Measurements from ENCODE around the gene HINT2.

The HINT2 gene

GRCh38 chr9:35814841-35815543, at the start of gene HINT2:
Gene HINT2 (minus strand): TSS chr9:35815042. CDS start chr9:35814979, 63 bp downstream.
- DNase-seq = peak; percentile 99

GRCh38 chr9:35863583-35863982, 48.7 kb upstream of the HINT2 start:
- no peak for DNase-seq

DNA sequence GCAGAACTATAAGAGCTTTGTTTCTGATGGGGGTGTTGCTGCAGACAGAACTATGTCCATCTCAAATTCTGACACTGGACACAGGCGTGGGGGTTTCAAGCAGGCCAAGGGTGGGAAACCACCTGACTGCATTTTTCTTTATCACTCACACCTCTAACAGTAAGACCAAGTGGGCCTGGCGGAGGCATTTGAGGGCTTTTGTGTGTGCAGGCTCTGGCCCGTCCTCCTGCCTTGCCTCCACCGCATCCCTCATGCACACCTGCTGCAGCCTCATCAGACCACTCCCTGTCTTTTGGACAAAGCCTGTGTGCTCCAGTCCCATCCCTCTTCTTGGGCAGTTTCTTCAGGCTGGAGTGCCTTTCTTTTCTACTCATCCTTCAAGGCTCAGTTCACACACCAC, 47.5 kb upstream of the HINT2 start:
- DNase-seq = no peak

DNA sequence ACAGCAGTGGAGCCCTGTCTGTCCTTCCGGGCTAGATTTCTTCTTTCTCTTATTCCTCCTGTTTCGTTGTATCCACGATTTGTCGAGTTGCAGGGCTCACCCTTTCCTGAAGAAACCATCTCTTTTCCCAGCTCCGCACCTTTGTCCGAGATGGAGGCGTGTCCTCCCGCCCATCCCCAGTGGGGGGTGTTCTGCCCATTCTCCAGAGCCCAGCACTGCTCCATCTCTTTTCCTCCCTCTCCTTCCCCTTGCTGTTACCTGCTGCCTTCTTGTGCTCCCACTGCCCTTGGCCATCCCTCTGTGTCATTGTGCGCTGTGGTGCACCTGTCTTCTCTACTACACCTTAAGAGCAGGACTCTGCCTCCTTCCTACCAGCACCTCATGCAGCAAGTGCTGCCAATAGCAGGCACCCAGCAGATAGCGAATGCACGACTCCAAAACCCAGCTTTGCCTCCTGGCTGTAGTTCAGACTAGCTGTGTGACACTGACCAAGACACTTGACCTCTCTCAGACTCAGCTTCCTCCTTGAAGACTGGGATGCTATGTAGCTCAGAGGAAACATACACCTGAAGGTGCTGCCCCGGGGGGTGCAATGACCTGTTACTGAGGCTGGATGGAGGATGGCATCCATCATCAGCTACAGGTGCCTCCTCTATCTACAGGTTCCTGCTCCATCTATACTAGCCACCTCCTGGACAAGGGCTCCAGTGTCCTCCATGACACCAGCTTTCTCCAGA, 46.5 kb upstream of the HINT2 start:
- DNase-seq = no peak

DNA sequence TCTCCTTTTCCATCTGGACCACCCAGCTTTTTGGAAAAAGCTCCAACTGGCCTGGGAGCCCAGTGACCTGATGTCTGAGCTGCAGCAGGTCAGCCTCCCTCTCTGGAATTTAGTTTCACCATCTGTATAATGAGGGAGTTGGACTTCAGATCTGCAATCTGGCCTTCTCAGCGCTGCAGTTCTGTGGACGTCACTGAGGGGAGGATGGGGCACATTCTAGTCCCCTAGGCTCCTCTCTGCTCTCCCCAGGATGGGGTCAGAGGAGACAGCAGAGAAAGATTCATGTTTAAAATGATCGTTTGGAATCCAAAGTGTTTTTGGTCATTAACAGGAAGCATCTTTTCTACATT, 45.1 kb upstream of the HINT2 start:
- DNase-seq = no peak

DNA sequence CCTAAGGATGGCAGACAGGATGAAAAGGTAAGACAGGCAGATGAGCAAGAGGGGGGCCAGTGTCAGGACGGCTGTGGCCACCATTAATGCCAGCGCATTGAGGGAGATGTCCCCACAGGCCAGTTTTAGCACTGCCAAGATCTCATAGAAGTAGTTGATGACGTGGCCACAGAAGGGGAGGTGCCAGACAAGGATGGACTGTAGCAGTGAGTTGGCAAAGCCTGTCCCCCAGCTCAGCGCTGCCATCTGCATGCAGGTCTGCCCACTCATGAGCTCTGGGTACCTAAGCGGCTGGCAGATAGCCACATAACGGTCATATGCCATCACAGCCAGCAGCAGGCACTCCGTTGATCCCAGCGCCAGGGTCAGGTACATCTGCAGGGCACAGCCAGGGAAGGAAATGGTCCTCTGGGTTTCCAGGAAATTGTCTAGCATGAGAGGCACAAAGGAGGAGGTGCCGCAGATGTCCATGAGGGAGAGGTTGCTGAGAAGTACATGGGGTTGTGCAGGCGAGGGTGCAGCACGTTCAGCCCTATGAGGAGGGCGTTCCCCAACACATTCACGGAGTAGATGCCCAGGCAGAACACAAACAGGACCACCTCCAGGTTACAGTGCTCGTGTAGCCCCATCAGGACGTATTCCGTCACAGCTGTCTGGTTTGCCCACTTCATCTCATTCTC, 44.6 kb upstream of the HINT2 start:
- DNase-seq = no peak

DNA sequence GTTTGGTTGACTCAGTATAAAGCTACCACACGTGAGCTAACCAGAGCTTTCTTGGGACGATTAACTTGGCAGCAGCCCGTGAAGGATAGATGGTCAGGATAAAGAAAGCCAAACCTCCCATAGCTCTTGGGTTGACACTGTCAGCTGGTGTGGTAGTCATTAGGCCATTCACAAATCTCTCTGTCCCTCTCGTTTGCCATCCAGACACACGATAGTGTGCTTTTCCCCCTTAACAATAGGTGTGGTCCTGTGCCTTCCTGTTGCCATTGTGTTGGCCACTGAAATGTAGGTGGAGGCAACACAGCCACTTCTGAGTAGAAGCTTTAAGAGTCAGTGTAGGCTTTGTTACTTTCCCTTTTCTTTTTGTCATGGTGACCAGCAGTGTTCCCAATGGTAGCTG, 43.6 kb upstream of the HINT2 start:
- DNase-seq = no peak

DNA sequence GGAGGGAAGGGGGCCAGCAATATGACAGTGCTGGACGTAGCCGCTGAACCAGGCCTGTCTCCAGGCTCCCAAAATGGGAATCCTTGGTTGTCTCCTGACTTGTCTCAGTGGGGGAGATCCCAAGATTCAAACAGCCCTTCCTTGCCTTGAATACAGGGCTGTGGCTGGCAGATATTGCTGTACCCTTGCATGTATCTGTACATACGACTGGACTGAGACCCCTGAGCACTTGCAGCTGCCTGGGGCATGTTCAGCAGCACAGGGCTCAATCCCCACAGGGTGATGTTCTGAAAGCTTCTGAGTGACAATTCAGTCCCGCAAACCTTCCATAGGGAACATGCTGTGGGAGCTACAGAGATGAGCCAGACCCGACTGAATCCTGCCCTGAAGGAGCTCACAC, 42.0 kb upstream of the HINT2 start:
- DNase-seq = no peak

DNA sequence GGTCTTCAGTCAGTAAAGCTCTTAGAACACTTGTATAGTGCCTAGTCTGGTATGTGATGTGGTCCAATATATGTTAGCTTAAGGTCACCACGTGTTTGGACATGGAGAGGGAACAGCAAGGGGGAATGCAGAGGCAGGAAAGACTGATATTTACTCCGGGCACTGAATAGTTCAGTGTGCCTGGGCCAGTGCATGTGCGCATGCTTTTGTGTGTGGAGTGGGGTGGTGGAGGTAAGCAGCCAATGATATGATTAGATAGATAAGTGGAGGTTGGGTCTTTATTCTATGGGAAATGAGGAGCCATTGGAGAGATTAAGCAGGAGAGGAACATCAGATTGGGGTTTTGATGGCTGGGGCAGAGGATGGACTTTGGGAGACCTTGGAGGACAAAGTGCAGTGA, 41.4 kb upstream of the HINT2 start:
- no peak for DNase-seq

GRCh38 chr9:35854091-35854762, 39.4 kb upstream of the HINT2 start:
- no peak for DNase-seq

DNA sequence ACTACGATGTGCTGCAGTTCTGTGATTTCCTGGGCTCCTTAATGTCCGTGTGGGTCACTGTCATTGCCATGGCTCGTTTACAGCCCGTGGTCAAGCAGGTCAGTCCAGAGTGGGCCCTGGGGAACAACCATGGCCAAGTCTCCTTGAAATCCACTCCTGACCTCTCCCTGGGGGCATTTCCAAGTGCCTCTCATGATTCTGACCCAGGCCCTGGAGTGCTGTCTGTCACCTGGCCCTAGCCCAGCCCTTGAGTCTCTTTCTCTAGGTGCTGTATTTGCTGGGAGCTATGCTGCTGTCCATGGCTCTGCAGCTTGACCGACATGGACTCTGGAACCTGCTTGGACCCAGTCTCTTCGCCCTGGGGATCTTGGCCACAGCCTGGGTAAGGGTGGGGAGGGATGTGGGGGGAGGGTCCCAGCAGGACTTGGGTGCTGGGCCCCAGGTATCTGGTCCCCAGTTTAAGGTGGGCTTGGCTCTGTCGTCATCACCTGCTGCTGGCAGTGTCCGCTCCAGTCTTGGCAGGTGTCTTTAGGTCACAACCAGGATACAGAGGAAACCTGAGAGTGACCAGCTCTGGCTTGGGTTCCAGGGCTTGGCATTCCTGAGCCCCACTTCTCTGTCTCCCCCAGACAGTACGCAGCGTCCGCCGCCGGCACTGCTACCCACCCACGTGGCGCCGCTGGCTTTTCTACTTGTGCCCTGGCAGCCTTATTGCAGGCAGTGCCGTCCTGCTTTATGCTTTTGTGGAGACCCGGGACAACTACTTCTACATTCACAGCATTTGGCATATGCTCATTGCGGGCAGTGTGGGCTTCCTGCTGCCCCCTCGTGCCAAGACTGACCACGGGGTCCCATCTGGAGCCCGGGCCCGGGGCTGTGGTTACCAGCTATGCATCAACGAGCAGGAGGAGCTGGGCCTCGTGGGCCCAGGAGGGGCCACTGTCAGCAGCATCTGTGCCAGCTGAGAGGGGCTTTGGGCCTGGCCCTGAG, 38.3 kb upstream of the HINT2 start:
- DNase-seq = no peak

DNA sequence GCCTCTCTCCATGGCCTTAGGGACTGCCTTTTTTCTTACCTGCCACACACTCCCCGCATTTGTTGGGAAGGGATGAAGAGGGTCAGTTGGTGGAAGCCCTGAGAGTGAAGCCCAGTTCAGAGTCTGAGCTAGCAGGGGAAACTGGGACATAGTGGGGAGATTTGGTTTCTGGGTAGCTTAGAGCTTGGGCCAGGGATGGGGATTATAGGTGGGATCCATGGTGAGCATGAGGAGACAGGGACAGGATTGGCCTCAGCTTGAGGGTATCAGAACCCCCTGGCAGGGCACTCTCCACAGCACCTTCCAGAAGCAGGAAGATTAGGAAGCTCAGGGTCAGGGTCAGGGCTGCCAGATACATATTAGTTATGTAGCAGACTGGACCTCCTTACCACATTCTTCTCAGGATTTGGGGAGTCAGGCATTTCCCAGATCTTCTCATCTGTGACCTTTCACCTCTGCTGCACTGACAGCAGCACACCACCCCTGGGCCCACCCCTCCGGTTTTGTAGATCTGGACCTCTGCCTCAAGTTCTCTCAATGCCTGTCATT, 37.5 kb upstream of the HINT2 start:
- no peak for DNase-seq

GRCh38 chr9:35847792-35848572, 33.1 kb upstream of the HINT2 start:
- no peak for DNase-seq

- DNase-seq = no peak
Observed at GRCh38 chr9:35845824-35846771, 31.3 kb upstream of the HINT2 start.

DNA sequence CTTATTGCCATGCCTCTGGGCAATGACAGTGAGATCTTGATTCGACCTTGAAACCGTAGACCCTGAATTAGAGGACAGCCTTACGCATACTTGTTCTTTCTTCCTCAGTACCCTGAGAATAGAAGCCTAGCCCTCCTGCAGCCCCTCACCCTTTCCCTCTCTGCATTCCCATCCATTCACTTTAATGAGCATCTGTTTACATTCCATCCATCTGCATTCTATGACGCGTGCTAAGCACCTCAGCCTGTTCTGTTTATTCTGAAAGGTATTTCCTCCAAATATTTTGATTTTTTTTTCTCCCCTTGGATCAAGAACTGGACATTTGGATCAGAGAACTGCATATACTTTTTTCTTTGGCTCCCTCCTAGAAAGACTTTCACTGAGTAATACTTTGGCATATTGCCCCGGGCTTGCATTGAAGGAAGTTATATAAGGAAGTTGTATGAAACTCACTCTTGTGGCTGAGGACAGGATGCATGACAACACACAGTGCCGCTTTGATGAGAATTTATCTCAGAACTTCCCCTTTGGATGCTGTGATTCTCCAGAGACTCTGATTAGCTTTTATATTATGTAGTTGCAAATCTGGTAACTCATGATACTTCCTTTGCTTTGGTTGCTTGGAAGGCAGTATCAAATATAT, 29.9 kb upstream of the HINT2 start:
- no peak for DNase-seq

GRCh38 chr9:35842795-35843194, 28.0 kb upstream of the HINT2 start:
- no peak for DNase-seq

- no peak for DNase-seq
Observed at GRCh38 chr9:35842020-35842745, 27.3 kb upstream of the HINT2 start.

GRCh38 chr9:35841645-35841900, 26.7 kb upstream of the HINT2 start:
- DNase-seq = no peak
